GM19035 (cell line): ENCODE results near the gene GALNT4.

Experiments used
- ATAC-seq: cut with Tn5 transposase; IDR thresholded peaks from one replicate; pipeline ENCODE4 v1.9.1; 2021; ENCODE audit not compliant: unreplicated experiment

GALNT4 gene

DNA sequence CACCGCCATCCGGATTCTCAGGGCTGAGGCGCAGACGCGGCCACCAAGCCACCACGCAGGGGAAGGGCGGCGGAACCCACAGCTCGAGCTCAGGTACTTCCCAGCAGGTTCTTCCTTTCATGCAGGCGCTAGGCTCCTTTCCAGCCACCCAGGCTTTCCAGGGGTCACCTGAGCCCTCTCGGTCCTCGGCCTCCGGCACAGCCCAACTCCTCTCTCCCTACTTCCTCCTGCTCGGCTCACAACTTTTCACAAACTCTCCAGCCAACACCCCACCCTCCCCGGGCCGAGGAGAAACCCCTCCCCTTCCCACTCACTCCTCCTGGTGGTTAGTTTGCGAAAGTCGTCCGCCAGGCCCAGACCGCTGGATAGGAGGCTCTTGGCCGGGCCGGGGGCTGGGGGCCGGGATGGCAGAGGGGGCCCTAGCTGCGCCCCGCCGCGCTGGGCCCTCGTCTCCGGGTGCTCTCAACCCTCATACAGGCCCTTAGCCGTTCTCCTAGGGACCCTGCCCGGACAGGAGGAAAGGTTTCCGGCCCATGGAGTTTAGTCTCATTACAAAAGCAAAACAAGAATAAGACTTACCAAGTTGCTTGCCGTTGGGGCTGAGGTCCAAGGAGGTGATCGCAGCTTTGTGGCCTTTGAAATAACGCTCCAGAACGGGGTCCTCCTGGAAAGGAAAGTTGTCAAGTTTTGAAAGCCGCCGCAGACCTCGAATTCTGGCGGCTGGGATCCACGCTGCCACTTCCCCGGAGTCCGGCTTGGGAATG lies at the start of gene GALNT4:
Gene GALNT4, minus strand, starts transcription at position 256 of the 764 bp plus-strand sequence. Its CDS starts 247 bp downstream, at position 9.
- peak; percentile 64 for ATAC-seq

DNA sequence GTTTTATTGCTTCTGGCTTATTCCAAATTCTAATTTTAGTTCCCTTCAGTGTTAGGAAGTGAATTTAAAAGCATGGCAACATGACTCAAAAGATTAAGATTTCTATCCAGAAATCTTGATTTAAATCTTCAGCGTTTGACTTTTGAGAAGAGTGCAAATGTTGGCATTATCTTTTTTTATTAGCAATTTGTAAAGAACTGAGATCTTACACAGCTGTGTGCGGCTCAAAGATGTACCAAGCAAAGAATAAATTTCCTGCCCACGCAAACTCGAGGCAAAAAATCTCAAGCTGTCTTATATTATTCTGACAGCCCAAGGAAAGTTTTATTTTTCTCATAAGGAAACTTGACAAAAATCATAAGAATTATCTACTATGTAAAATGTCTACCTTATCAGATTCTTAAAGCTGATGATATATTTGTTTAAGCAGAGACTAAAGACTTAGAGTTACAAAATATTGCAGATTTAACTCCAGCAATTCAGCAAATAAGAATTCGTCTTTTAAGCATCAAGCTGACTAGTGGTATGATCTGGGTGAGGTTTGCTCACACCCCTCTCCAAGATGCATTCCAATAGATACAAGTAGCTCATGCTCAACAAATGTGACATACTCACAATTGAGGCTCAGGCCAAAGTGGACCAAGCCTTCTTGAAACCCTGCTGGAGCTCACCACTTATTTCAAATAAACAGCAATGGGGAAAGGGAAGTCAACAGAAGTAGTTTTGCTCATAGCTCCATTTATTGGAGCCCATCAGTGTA lies 48.6 kb upstream of the GALNT4 start:
- no peak for ATAC-seq

DNA sequence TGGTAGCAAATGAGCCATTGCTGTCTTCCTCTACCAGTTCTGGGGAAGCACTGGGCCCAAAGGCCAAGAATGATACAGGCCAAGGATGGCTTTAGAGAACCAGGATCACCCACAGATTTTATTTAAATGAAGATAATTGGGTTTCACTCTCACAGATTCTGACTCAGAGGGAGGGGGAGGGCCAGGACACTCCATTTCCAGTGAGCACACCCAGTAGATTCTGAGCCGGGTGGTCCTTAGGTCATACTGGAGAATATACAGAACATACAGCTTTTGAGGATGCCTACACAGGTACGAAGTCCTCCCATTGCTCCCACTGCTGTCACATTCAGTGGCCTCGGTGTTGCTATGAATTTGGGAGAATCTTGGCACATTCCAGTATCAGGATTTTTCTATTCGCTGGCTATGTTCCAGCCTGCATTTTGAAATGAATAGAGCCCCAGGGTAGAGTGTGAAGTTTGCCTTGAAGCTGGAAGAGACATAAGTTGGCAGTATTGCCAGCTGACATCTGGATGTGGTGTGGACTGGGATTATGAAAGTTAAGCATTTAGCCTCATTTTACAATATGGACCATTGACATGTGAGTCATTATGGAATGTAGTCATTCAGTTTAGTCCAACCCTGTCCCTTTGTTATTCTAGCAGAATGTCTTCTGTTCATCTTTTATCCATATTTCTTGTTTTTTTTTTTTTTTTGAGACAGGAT lies 47.0 kb upstream of the GALNT4 start:
- ATAC-seq, result no peak

DNA sequence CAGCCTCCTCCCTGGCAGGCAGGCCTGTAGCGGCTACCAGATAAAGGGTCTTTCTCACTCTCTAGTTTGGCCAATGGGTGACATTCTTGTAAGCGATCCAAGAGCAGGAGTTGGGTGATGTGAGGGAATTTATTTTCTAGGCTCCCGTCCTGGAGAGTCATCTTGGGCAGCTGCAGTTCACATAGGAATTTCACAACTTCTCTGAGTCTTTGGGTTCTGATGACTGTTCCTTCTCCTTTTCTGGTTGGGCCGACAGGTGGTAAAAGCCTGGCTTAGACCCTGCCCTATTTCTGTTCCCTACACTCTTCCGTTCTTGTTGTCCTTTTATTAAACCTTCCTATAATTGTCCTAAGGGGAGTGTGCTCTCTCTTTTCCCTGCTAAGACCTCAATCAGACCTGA lies 43.9 kb upstream of the GALNT4 start:
- ATAC-seq, result no peak

DNA sequence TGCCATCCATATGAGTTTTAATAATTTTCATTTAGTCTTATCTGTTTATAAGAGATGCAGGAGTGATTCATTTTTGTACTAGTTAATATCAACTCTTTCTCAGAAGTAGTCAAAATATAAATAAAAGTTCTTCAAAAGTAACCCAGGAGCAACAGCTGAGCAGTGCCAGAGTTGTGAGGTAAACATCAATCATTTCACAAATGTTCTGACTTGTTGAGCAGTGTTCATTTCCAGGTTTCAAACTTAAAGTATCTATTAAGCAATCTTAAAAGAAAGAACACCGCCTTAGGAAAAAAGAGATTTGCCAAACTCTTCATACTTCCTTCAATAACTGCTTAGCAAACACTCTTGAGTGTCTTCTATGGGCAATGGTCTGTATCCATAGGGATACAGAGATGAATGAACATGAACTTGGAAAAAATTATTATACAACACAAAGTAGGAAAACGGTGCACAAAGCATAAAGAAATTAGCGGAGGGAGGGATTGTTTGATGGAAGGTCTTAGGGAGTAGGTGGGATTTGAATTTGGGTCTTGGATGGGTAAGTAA lies 43.2 kb upstream of the GALNT4 start:
- no peak for ATAC-seq

DNA sequence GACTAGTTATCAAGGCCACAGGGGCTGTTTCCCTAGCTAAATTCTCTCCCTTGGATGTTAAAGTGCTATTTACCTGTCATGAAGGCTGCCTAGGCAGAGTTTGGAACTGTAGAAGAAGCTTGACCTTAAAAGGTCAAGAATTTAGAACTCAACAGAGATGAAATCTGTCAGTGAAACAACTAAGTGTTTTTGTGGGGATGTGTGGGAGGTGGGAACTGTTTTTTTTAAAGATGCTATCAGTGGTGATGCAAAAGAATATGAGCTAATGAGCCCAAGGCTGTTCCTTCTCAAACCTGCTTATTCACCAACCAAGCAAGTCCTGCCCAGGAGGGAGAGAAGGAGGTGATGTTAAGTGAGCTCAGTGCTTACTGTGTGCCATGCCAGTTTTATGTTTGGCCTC lies 42.0 kb upstream of the GALNT4 start:
- ATAC-seq, result no peak

DNA sequence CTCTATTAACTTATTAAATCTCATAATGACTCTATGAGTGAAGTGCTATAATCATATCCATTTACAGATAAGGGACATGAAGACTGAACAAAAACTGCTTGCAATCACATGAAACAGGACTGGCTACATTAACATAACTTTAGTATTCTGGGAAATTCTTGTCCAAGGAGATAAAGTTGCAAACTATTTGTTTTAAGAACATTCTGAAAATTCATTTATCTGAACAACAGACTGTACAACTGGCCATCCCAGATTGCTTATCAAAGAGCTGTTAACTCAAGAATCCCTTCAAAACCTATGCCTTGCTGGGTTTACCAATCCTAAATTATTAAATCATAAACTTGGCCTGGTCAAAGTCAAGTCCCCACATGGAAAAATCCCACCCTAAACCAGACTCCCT lies 40.4 kb upstream of the GALNT4 start:
- no peak for ATAC-seq

DNA sequence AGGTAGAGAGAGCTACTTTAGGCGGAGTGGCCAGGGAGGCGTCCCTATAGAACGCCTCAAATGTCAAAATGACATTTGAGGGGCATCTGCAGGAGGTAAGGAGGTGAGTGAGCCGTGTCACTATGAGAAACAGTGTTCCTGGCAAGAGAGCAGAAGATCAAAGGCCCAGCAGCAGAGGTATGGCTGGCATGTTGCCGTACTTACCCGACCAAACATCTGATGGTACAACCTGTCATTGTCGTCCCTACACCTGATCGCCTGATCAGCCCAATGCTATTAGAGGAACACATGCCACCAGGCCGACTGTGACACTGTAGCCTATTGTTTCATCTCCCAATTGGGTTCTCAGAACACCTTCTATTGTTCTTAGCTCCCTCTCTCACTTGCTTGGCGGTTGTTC lies 35.2 kb upstream of the GALNT4 start:
- no peak for ATAC-seq

DNA sequence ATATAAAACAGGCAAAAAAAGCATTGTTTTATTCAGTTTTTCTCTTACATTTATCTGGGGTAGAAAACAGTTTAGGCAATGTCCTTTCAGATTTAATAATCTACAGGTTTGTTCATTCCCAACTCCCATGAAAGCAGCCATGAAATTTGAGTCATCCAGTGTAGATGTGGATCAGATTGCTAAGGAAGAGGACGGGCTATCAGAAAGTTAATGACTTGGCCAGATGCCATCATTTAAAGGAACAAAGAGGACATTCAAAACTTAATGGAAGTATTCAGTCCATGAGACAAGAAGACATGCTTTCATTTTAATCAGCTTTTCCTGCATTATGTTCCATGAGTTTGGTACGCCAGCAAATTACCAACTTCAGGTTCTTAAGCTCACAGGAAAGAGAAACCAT lies 32.4 kb upstream of the GALNT4 start:
- ATAC-seq, result no peak

DNA sequence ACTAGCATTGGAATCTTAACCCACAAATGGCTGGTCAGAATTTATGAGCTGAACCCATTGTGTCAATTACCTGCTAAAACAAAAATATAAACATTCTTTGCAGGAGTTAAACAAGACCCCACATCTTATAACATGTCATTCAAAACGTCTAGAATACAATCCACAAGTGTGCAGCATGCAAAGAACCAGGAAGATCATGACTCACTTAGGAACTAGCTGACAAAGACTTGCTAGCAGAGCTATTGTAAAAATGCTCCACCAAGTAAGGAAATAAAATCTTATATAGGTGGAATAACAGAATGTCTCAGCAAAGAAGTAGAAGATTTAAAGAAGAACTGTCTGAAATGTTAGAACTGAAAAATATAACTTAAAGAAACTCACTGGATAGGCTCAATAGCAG lies 27.8 kb upstream of the GALNT4 start:
- ATAC-seq, result no peak

DNA sequence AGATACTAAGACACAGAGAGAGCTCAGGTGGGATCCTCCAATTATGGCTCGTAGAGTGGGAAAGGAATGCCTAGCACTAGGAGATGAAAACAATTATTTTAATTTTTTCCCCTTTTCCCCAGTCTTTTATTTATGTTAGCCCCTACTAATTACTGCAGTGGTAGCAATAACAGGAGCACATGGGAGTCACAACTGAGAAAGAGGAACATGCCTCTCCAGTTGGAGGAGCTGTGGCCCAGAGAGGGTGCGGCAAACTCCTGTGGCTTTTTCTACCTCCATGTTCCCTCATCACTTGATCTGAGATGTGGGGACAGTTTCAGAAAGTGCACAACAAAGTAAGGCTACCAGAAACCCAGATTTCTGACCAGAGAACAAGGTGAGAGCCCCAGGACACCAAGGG lies 27.2 kb upstream of the GALNT4 start:
- no peak for ATAC-seq

DNA sequence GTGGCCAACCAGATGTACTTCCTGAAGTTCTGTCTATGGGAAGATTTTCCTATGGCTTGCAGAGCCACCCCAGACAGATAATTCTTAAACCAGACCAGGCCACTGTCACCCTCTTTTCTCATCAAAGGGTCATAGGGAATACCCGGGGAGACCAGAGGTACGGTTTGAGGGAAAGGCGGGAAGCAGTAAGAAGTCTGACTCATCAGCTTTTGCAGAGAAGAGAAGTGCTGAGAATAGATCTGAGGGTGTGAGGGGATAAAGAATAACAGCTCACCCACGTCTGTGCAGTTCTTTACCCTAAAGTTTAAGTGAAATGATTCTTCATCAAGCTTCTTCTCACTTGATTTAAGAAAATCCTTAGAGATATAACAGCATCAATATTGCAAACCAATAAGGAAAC lies 22.5 kb upstream of the GALNT4 start:
- no peak for ATAC-seq

DNA sequence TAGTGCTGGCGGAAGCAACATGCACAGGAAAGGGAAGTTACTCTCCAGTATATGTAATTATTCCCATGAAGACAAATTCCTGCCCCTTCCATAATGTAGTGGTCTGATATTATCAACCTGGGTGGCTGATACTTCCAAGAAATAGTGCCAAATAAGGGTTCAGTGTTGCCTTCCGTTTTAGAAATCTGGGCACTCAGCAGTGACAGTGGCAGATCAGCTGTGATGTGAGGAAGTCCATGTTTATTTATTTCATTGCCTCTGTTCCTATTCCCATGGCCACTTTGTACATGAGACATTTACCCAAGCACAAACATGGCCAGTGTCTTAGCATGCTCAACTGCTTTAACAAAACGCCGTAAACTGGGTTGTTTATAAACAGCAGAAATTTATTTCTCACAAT lies 21.6 kb upstream of the GALNT4 start:
- no peak for ATAC-seq

DNA sequence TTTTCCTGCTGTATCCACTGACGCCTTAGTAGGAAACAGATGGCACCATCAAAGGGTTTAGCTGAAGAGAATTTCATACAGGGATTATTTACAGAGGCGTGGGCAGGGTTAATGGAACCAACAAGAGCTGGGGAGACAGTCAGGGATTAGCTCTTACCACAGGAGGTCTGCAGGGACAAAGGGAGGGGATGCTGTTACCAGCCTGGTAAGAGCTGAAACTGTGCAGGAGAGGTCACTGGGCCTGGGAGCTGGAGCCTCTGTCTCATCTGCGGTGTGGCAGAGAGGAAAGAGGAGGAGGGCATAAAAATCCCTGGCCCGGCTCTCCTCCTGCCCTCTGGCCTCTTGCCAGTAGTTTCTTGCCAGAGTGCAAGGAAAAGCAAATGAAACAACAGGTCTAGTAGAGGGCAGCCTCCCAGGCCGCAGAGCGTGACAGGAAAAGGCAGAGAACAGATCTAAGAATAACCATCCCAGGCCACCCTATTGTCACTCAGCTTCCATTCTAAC lies 20.1 kb upstream of the GALNT4 start:
- no peak for ATAC-seq

DNA sequence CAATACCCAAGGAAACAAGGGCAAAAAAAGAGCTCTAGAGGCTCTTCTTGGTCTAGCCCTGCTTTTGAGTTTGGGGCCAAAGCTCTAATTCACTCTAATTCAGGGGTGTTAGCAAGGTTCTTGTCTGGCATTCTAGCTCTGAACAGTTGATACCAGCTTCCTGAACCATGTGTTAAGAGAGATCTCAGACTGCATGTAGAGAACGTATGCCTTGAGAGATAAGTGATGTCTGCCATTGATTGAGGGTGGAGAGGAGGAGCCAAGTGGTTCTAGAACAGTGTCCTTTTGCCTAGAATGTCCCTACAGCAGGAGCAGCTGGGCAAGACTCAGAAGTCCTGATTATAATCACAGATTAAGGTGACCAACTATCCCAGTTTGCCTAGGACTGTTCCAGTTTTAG lies 19.4 kb upstream of the GALNT4 start:
- no peak for ATAC-seq

DNA sequence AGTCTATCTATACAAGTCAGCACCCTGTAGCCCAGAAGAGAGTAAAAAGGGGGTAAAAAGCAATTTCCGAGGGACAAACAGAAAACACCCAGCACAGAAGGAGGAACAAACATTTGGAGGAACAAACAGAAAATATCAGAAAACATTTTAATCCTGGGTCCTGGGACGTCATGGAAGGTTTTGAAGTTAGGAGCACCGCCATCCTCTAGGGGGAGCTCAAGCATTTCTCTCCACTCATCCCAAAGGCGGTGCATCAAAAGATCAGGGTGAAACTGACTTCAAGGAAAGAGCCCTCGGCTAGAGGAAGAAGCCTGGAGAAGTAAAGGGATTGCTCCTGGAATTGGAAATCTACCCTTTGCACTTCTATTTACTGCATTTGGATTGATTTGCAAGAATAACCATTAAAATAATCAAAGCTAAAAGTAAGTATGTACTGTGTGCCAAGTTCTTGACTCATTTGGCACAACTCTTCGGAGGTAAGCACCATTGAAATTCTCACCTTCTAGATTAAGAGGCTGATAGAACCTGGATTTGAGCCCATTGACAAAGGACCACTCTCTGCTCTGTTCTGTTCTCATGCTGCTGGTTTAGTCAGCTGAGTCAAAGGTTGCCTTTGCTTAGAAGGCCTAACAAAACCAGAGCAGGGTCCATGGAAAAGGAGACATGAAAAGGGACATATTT lies 18.5 kb upstream of the GALNT4 start:
- ATAC-seq, result peak; percentile 85

DNA sequence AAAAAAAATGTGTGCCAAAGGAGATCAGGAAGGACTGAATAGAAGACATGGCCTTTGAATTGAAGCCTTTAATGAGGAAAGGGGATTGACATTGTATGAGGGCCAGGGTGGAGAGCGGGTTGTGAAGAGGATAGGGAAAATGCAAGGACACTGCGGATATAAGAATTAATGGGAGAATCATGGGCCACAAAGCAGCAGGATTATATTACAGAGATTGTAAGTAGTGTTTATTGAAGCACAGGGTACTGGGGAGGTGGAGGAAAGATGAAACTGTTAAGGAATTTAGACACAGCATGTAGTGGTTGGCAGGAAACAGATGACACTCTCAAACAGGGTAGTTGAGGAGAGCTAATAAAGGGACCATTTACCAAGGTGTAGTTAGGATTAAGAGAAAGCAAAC lies 17.6 kb upstream of the GALNT4 start:
- ATAC-seq, result no peak

DNA sequence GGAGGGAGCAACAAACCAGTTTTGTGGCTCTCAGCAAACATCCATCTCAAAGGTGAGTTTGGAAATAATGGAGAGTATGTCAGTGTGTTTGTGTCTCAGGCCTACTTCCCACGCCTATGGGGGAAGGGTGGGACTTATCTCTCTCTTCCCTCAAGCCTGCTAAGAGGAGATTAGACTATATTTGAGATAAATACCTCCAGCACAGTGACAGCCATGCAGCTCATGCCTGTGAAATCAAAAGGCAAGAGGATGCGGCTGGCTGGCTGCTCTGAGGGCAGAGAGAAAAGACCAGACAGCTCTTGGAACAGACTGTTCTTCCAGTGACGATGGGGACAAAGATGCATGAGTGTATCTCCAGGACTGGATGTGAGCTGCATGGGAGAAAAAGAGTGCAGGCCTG lies 16.0 kb upstream of the GALNT4 start:
- ATAC-seq, result no peak

DNA sequence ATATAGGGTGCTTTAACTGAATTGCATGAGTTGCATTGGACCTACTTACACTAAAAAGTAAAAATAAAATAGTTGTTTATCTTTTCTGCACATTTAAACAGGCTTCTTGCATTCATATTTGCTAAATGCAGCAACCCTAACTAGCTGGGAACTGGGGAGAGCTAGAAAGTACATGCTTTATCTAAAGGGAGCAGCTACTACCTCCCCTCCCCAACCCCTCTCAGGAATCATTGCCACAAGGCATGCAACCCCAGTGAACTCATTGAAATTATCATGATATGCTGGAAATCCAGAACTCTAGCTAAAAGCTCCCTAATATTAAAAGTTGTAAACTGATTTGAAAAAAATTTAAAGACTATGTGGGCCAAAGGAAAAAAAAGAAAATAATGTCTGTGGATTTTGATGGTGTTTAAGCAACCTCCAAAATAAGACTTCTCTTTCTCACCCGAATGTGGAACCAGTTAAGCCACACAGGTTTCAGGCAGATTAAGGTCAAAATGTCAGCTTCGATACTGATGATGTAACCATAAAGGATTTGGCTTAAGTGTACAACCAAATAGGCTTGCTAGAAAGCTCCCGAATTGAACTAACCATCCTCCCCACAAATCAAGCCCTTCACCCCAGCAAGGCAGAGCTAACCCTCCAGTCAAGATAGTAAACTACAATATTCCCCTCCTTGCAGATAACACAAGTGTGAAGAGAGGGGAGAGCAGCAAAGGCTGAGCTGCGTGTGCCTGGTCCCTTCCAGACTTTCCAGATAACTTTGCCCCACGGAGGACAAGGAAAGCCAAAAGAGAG lies 15.0 kb upstream of the GALNT4 start:
- peak; percentile 48 for ATAC-seq

DNA sequence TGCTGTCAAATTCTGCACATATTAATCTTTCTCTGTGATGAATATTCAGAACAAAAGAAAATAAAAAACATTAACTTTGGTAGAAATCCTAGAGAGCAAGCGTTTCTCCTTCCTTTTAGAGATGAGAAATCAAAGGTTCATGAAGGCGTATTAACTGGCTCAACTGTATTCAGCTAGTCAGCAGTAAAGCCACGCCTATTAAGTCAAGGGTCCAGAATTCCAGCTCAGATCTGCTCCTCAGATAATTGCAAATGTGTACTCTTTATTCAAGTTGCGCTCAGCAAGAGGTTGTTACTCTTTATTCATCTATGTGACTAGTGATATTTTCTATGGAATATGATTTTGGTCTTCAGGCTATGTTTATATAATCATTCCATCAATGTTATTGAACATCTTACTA lies 14.3 kb upstream of the GALNT4 start:
- ATAC-seq, result no peak
